ENCODE data around the gene RTN4RL1.

GRCh38 chr17:1899403-1900000 is 125.6 kb downstream of the RTN4RL1 start:
- TF ChIP-seq CTCF (IDR thresholded peaks at IDR 0.05) (no peak), POLR2A (IDR thresholded peaks at IDR 0.05) (no peak)
